COR-L47 (cell line): ENCODE data around the gene ATXN7.

Source experiments
- DNase-seq: peaks from one replicate; lab custom pipeline; 2025; lab: John Stamatoyannopoulos, UW

Gene ATXN7

DNA sequence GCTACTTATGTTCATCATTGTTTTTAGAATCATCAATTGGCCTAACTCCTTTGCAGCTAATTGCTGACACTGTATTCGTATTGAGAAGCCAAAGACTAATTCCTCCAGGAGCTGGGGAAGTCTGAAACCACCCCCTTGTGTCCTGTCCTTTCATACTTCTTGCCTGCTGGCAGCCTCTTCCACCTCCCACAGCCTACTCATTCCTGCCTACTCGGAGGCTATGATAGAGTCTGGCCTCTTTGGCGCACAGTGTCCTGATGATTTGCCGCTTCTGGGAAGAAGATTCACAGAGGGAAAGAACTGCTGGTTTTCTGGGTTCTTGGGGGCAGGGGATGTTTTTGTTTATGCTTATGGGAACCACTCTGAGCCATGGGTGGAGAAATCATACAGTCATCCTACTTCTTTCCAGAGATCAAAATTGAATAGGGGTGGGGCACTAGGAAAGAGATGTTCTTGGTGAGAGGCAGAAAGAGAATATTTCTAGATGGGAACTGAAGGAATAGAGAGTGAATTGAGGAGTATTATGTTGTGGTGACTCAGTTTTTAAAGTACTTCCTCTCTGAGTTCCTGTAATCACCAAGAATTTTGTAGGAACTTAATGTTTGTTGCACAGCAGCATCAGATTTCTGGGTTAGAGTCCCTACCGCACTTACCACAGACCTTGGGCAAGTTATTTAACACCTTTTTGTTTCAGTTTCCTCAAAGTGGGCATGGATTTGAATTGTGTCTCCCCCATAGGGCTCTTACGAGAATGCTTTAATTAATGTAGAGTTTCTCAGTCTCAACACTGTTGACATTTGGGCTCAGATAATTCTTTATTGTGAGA, 70.6 kb downstream of the ATXN7 start:
- no peak for DNase-seq

DNA sequence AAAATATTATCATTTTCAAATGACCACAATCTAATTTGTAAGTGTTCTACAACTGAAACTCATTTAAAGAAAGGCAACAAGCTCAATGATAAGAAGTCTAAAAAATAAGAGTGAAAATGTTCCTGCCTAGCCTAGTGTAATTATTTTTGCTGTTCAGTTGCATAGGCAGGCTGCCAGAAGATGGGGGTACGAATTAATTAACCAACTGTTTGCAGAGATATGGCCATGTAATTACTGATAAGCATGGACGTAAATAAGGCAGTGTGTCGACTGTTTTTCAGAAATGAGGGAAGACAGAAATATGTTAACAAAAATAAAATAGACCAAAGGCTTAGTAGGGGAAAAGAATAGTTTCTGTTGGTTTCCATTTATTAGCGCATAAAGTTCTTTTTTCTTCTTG, 73.3 kb downstream of the ATXN7 start:
- DNase-seq: no peak

DNA sequence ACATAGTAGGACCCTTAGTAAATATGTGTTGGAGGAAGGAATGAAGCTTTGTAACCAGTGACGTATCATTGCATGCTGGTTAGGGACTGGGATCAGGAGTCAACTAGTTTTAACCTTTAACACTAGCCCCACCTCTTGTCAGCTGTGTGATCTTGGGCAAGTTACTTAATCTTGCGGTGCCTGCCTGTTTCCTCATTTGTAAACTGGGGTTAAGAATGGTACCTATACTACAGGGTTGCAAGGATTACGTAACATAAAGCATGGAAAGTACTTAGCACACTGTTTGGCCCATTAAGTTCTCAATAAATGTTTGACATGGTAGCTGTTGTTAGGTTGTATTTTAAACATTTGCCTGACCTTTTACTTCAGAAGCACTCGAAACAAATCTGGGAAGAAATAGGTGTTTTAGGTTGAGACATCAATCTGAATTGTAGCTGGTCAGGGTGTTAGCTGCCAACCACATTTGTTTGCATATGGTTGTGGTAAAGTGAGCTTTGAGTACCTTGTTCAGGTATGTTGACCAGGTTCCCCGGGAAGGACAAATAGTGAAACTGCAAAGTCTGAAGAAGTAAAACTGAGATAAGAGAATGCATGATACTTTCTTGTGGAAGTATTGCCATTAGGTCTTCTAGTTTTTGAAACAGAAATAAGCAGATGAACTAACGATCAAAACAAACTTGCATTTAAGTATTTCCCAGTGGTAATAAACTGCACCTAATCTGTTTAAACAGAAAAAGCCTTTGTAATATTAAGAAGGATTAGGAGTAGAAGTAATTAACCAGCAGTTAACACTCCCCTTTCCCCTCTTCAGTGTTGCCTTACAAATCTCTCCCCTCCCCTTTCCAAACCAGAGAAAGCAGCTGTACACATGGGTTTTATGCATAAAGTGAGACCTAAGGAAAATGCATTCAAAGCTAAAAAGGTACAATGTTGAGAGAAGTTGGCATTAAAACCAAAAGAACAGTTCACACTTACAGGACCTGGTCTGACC, 74.3 kb downstream of the ATXN7 start:
- no peak for DNase-seq

DNA sequence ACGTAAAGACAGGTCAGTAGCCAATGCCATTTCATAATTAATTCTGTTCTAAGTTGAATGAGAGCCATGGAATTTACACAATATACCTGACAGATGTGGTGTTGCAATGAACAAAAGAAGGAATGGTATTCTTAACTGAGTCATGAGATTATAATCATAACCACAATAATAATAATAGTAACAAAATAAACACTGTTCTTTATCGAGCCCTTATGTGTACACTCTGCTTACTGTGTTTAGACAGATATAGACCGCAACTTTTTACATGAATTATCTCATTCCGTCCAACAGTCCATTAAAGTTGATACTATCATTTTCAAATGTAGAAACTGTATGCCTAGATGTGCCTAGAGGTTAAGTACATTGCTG, 76.7 kb downstream of the ATXN7 start:
- no peak for DNase-seq

DNA sequence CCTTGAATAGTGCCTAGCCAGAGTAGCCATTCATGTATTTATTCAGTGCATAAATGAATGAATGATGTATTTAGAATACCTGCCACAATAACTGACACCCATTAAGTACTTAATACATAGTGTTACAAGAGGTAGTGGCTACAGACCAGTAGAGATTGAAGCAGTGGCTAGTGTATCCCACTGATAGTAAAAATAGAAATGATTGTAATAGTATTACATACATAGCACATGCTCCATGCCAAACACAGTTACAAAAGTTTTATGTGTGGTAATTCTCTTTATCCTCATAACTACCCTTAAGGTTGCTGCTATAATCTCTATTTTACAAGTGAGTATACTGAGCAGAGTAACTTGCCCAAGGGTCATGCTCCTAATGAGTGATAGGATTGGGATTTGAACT, 78.9 kb downstream of the ATXN7 start:
- no peak for DNase-seq

DNA sequence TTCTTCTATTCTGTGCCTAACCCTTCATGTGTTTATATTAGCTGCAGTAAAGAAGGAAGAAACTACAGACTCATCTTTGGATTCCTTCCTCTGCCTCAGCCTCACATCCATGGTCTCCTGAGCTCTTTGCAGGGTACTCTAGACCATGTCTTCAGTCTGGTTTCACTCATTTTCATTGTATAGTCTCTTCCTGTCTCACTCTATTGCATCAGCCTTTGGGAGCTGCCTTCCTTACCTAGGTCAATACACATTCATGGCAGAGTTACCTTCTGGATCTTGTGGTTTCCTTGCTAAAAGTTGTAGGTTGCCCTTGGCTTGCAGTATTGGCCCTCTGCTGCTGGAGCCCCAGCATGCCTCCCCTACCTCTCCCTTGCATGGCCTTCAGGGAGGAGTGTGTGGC, 80.0 kb downstream of the ATXN7 start:
- no peak for DNase-seq

DNA sequence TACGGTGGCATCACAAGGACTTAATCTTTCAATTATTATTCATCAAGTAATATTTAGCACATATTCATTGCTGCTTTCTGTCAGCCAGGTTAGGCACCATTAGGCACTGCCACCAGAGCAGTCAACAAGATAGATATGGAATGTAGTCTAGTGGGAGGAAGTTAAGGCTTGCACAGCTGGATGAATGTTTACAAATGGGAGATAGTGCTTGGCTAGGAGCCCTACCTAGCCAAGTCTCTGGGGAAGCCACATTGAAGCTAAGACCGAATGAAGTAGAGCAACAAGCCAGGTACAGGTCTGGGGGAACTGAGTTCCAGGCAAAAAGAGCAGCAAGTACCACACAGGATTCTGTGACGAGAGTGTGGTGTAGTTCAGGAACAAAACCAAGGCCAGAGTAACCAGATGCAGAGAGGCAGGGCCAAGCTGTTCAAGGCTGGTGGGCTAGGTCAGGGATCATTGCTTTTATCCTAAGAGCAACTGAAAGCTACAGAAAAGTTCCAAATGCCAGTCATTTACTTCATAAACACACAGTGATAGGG, 82.0 kb downstream of the ATXN7 start:
- DNase-seq: no peak

DNA sequence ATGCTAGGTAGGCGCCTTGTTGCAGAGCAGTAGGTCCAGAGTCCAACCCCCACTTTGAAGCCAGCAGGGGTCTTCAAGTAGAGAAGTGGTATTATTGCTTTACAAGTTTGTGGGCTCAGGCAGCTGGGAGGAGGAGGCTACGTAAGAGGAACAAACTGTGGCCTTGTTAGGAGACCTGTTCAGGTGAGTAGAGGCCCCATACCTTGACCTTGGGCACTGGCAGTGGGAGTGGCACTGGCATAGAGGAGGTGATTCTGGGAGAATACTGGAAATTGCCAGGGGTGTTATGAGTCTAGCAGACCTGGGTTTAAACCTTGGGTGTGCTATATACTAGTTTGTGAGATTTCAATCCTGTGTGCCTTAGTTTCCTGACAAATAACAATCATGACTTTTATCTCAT, 83.1 kb downstream of the ATXN7 start:
- no peak for DNase-seq

DNA sequence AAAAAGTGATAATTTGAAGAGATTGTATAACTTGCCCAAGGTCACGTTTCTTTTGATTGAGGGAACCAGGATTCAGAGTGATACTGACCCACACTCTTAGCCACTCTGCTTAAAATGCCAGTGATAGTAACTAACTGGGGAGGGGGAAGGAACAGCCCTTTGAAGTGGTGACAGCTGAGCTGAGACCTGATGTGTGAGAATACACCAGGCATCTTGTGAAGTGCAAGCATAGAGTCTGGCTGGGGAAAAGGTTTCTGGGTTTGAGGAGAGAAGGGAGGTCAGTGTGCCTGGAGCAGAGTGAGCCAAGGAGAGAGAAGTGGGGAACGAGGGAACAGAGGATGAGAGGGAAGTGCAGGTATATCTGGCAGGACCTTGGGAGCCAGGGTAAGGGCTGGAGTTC, 83.9 kb downstream of the ATXN7 start:
- no peak for DNase-seq

DNA sequence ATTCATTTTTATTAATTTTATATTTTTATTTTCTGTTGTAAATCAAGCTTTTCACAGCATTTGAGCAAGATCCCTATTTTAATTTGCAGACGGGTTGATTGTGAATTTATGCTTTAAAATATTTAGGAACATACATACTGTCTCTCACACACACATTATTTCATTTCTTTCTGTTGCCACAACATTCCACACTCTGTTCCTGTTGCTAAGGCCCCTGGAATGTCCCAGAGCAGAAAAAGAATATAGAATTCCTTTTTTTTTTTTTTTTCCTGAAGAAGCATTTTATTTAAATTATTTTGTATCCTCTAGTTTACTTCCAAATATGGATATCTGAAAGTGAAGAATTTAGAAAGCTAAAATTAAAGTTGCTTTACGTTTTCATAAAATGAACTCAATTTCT, 85.3 kb downstream of the ATXN7 start:
- no peak for DNase-seq

DNA sequence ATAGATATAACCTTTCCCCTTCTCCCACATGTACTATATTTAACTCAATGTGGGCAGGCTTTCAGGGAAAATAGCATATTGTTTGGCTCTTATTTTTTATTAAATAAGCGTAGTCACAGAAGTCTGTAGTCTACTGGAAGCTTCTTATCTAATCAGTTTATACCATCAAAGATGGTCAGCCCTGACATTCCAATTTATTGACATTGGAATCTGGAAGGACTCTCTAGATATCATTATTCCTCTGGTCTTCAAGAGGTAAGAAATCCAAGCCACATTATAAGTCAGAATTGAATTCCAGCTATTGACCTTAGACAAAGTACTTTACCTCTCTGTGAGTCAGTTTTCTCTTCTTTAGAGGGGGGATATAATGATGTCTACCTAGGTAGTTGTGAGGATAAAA, 87.0 kb downstream of the ATXN7 start:
- no peak for DNase-seq

DNA sequence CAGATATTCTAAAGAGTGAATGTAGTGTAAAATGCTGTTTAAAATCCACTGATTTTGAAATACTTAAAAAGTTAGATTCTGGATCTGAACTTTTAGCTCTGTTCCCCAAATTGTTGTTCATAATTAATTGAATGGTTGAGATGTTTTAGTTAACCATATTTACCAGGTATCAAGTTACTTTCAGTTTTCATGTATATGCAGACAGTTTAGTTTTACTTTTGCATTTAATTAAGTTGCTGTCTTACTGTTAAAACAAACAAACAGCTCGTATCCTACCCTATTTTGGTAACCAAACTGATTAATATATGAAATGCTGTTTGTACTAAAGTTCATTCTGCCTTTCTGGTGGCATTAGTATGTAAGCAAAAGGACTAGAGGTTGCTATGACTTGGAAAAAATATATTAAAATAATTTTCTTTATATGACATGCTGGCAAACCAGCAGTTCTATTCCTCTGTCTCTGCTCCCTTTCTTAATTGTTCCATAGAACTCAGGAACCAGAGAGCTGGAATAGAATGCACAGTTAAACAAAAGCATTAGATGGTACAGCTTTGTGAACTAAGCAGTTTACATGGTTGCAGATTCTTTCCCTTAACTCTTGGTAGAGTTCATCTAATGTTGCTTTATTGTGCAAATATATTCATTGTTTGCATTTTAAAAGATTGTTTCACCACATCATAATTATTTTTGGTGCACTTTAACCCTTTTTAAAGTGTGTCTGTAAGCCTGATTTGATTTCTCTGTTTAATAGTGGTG, 88.0 kb downstream of the ATXN7 start:
- DNase-seq: no peak

DNA sequence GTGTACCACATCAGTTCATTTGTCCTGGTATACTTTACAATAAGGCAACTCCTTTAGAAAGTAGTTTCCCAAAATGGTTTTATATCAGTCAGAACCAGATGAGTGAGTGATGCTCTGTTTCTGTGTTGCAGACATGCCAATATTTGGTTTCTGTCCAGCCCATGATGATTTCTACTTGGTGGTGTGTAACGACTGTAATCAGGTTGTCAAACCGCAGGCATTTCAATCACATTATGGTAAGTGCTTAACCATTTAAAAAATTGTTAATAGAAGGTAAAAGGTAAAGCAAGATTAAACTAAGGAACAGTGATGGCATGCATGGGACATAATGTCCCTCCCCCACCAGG, 88.6 kb downstream of the ATXN7 start:
- no peak for DNase-seq

DNA sequence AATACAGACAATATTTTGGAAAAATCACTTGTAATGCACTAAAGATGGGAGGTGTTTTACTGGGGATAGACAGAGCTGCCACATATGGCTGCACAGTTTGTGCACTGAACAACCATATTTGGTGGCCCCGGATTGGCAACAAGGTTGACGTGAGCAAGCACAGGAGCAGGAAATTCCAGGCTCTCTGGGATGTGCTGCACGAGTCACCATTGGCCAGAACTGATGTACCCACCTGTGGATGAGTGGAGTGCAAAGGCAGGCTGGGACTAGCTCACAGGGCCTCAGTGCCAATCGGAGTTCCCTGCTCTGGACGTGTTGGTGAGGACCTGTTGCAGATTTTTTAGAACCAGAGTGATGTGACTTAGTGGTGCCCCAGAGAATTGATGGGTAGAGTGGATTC, 90.5 kb downstream of the ATXN7 start:
- DNase-seq: no peak

DNA sequence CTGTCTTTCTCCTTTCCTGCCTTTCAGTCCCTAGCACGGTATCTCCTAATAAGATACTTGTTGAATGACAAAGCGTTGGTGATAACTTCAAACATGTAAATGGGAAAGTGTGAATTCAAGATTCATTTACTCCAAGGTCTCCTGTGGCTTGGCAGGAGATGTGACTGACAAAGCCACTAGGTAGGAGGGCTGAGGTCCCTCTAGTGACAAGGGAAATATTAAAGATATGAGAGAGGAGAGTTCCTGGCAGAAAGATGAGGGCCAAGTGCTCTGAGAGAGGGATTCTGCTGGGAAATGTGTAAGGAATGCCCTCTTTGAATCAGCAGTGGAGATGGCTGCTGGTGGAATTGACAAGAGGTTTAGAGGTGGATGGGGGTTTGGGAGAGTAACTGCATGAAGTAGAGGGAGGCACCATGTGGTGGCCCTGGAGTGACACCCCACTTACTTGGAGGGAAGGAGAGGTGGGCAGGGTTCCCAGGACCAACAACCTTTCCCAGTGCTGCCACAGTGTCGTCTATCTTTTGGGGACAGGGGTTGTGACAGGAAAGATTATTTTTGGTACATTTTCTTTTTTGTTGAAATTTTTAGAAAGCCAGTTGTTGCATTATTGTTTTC, 91.5 kb downstream of the ATXN7 start:
- no peak for DNase-seq

DNA sequence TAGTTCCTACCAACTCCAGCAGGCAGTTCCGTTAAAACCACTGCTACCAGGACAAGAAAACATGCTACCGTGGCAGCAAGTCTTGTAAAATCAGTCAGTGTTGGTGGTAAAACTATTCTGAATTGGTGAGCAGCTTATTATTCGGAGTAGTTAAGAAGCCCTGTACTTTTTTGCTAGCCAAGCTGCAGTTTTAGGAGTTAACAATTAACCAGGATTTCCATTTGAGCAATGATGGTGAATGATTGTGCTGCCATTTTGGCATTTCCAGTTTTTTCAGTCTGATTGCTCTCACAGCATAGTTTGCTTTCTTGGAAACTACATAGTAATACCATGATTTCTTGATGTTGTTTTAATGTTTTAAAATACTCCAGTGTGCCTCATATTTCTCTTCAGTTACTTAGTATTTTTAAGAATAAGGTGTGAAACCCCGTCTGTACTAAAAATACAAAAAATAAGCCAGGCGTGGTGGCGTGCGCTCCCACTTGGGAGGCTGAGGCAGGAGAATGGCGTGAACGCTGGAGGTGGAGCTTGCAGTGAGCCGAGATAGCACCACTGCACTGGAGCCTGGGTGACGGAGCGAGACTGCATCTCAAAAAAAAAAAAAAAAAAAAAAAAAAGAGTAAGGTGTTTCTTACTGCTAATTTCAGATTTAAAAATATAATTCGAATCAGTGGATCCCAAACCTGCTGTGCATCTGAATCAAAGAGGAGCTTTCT, 92.3 kb downstream of the ATXN7 start:
- DNase-seq: no peak

DNA sequence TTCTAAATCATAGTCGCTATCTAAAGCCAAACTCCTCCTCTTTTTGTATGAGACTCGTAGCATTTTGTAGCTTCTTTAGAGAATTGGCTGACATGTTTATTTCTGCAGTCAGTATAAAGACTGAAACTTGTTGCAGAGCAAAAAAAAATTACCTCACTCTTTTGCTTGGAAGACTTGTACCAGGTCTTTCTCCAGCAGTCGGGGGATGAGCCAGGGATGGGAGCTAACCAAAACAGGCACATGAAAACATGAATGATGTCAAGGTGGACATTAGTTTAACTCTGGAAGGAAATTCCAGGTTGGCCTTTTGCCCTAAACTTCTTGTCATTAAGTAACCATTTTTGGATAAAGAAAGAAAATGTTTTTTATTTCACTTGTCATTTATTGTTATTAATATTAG, 95.5 kb downstream of the ATXN7 start:
- DNase-seq: no peak

DNA sequence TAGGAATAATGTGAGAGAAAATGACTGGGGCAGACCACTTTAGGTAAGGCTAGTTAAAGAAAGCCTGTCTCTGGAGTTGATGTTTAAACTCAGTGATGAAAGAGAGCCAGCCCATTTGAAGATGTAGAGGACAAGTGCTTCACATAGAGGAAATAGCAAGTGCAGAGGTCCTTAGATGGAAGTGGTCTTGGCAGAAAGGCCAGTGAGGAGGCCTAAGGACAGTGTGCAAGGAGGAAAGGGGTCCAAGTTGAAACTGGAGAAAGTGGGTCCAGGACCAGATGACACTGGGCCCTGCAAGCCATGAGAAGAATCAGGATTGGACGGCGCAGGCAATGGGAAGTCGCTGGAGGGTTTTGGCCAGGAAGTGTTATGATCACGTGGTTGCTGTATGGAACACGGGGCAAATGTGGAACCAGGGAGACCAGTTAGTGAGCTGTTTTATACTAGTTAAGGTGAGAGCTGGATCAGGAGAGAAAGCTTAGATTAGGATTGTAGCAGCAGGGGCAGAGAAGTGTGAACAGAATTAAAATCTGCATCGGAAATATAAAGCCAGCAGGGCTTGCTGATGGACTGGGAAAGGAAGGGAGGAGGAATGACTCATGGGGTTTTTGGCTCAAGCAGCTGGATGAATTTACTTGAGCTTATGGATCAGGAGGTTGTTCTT, 96.5 kb downstream of the ATXN7 start:
- no peak for DNase-seq

DNA sequence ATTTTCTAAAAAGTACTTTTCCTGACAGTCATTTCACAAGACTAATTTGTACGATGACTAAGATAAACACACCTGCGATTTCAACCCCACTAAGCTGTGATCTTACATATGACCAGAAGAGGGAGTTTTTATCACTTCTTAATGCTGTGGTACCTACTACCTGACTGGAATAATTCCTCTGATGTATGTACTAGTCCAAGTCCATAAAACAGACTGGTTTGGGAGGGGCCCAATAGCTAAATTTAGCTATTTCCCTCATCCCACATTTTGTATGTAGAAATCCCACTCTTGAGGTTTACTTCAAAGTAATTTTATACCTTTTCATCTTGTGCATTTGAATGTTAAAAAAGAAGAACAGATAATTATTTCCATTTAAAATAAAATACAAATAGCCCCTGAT, 98.2 kb downstream of the ATXN7 start:
- DNase-seq: no peak

DNA sequence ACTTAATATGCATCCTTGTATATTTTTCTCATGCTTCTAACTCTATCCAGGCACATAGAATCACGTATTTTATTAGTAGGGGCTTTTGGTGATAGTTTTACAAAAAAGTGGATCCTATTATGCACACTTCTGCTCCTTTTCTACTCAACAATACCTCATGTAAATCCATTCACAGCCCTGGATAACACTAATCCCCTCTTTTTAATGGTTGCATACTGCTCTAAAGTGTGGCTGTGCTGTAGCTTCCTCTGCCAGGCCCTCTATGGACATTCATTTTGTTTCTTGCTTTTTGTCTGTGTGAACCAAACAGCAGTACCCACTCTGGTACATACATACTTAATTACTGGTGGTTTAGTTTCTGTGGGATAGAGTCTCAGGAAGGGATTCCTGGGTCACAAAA, 99.8 kb downstream of the ATXN7 start:
- no peak for DNase-seq
